SHP77 treated with DMSO at 0.1 percent for 48 hours (cell line): ENCODE results near the gene DSCAML1.
A peak's percentile ranks its signal among the peaks of the same experiment; 100 is the strongest.

Experiments
- DNase-seq: peaks from one replicate; lab custom pipeline; 2025; lab: John Stamatoyannopoulos, UW

Gene DSCAML1

GRCh38 chr11:117720061-117720511, 76.9 kb downstream of the DSCAML1 start:
- no peak for DNase-seq

GRCh38 chr11:117719480-117719879, 77.5 kb downstream of the DSCAML1 start:
- DNase-seq, result no peak

DNA sequence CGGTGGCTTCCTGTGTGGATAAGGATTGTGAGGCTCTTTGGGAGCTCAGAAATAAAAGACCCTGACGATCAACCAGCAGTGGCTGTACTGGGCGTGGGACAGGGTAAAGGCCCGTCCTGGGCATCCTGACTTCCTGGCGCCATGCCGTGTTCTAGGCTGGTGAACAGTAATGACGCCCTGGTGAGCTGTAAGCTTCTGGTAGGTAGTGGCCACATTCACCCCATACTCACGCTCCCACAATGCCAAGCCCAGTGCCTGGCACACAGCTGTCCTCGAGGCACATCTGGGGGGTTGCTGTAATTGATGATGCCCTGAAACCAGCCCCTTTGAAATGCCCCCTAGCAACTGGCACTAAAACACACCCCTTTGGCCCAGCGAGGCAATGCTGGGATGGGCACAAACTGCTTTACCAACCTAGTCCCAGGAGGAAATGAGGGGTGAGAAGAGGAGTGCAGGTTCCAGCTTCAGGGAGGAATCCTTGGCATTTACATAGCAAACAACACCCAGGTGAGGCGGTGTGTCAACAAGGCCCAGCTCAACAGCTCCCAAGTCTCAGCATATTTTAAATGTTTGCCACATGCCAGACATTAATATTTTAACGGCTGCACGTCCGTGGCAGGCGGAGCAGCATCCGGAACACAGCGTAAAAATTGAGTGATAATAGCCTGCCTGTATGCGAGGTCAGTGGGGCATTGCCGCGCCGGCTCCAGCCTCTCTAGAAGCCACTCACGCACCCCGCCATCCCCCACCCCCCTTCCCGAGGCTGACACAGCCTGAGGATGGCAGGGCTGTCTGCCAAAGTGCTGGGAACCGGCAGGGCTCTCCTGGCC, 79.3 kb downstream of the DSCAML1 start:
- DNase-seq, result peak; percentile 64

DNA sequence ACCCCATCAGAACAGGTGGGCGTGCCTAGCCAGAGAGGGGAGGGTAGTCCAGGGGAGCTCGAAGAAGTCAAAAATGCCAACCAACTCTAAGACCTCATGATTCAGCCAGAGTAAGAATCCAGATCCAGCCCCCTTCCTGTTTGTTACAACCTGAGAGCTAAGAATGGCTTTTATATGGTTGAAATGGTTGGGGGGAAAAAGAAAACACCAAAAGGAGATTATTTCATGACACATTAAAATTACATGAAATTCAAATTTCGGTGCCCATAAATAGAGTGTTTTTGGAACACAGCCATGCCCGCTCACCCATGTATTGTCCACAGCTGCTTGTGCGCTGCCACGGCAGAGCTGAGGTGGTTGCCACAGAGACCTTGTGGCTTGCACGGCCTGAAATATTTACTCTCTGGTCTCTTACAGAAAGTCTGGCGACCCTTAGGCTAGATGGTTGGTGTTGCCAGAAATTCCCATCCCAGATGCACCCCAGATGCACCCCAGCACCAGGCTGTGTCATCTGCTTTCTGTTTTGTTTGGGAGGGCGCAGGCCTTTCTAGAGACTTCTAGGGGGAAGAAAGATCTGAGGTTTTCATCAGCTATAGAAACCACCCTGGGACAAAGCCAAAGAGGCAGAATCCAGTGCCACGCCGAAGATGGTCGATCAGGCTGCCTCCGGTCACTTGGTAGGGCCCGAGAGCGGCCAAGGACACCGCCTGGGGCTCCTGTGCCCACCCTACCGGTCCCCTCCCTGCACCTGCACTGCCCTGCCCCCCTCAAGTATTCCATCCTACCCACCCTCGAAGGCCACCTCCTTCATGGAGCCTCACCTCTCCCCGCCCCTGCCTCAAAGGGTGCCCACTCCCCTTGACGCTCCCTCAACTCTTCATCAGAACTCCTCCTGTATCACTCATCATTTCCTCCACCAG, 80.2 kb downstream of the DSCAML1 start:
- no peak for DNase-seq

DNA sequence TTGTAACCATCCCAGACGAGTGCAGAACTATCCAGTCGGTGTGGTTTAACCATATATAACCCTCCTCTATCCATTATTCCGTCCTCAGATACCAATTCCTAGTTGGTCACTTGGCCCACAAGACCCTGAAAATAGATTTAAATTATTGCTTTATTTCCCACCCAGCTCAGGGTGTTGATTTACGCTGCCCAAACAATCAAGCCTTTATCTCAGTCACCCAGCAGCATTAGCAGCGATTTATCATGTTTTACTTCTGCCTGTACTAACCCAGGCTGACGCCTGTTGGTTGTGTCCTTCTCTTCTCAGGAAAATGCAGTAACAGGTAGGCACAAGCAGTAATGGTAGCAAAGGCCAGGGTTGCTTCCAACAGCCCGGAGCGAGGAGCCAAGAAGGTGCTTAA, 81.2 kb downstream of the DSCAML1 start:
- DNase-seq, result no peak

GRCh38 chr11:117713538-117713991, 83.5 kb downstream of the DSCAML1 start:
- DNase-seq, result peak; percentile 32

DNA sequence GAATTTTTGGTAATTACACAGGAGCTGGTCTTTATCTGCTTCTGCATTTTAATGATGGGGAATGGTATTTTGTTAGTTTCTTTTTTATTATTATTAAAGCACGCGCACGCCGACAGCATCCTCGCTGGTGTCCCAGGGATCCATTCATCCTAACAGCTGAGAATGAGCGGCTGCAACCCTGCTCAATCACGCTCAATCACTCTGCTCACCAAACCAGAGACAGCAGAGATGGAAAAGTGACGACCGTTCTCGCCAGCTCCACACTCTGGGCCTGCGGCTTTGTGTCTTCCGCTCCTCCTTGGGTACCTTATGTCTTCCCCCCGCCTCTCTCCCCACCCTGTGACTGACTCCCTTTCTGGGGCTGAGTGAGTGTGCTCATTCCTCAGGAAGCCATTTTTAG, 84.5 kb downstream of the DSCAML1 start:
- no peak for DNase-seq

GRCh38 chr11:117711331-117711730, 85.7 kb downstream of the DSCAML1 start:
- no peak for DNase-seq

GRCh38 chr11:117710211-117710610, 86.8 kb downstream of the DSCAML1 start:
- no peak for DNase-seq

GRCh38 chr11:117706322-117706814, 90.6 kb downstream of the DSCAML1 start:
- DNase-seq, result no peak

GRCh38 chr11:117705866-117706265, 91.2 kb downstream of the DSCAML1 start:
- no peak for DNase-seq

- DNase-seq, result peak; percentile 42
Observed at GRCh38 chr11:117704395-117705100, 92.5 kb downstream of the DSCAML1 start.

DNA sequence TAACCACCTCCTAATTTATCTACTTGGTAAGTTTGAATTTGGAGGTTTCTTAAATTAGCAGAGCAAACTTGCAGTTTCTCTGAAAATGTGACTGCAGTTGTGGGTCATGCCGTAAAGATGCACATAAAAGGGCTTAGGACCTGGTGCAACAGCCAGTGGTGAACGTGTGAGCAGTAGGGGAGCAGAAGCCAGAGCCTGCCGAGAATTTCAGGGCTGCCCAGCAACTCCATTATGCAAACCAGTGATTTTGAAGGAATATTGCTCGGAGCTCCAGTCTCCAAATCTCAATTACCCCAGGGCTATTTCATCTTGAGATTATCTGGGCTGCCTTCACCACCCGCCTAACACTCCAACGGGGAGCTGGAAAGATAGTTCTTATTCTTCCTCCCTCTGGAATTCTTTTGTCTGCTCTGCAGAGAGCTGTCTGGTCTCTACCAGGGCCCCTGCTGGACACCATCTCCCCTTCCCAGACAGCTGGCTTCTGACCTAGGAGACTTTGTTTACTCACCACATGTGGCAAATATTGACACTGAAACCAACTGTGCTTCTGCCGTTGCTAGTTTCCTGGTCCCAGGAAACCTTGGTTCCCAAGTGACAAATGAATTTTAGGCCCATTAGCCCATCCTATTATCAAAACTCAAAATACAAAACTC, 93.9 kb downstream of the DSCAML1 start:
- DNase-seq, result peak; percentile 79

DNA sequence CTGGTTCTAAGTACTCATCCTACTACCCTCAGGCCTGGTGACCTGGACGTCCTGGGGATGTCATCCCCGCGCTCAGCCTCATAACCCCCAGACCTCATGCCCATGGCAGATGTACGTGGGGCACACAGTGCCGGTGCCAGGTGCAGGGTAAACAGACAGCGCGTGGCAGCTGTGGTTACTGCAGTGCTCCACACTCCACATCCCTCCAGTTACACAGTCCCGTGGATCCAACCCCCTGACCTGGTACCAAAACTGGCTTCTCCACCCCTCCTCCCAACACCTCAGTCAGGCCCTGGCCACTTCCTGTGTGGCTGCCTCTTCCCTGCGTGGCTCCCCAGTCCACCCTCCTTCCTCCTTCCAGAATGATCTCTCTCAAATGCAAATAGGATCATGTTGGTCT, 95.2 kb downstream of the DSCAML1 start:
- DNase-seq, result no peak

- DNase-seq, result no peak
Observed at GRCh38 chr11:117700551-117700950, 96.5 kb downstream of the DSCAML1 start.

GRCh38 chr11:117697319-117697718, 99.7 kb downstream of the DSCAML1 start:
- no peak for DNase-seq

DNA sequence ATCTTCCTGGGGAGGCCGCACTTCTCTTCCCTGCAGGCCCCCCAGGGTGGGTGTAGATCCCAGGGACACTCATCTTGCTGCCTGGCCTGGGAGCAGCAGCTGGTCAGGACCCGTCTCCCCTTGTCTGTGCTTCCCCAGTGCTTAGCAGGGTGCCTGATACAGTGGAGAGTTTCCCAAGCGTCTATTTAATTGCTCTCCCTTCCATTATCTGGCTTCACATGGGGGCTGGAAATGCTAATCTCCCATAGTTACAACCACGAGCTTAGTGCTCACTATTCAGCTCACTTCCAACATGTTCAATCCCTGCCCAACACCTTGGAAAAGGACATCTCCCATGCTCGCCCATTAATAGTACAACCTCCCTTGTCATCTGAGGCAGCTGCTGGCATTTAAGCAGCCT, 100.5 kb downstream of the DSCAML1 start:
- no peak for DNase-seq

DNA sequence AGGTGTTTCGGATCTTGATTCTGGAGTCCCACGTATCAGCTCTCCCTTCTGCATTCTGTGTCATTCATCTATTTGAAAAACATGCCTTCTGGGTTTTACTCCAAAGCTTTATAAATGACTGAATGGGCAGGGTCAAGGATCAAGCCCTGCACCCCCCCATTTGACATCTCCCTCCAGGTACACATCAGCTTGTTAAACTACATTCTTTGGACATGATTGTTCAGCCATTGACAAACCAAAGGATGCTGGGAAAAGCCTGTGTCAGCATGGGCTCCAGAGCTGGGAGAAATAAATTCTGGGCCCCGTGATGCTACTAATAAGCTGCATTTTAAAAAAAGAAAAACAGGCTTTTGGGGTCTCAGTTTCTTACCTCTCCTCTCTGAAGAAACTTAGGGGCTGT, 103.7 kb downstream of the DSCAML1 start:
- DNase-seq, result no peak

GRCh38 chr11:117691516-117691915, 105.5 kb downstream of the DSCAML1 start:
- no peak for DNase-seq

- no peak for DNase-seq
Observed at GRCh38 chr11:117691218-117691514, 105.8 kb downstream of the DSCAML1 start.

- DNase-seq, result no peak
Observed at GRCh38 chr11:117690484-117691217, 106.4 kb downstream of the DSCAML1 start.
